Fibroblast of lung (primary cell): ENCODE data around the gene FUBP3. TPM values are rescaled to one million over a fixed set of nuclear protein-coding genes. Genes with fewer than 3 reads are reported as not detected.

Experiments
- DNase-seq, 2 donors: peaks; one replicate each; pipeline versions ENCODE4 v3.0.0 to v3.0.0-alpha.2; 2010; ENCODE audit warnings: low read depth in 2 of 2
- H2AFZ ChIP-seq: 2 replicates; pipeline ENCODE4 v1.5.1; 2012; ENCODE audit warnings: low read length, control low read depth, inconsistent platforms
- H3K27ac ChIP-seq: 2 replicates; pipeline ENCODE4 v1.5.1; 2011; ENCODE audit warnings: low read length, control low read depth; ENCODE audit not compliant: insufficient read depth
- H3K27me3 ChIP-seq: 2 replicates; pipeline ENCODE4 v1.5.1; 2011; ENCODE audit warnings: mild to moderate bottlenecking, low read length; ENCODE audit not compliant: control insufficient read depth, insufficient read depth
- H3K36me3 ChIP-seq: 2 replicates; pipeline ENCODE4 v1.5.1; 2011; ENCODE audit warnings: low read length; ENCODE audit not compliant: control insufficient read depth, insufficient read depth
- H3K4me1 ChIP-seq: 2 replicates; pipeline ENCODE4 v1.5.1; 2011; ENCODE audit warnings: low read length; ENCODE audit not compliant: control insufficient read depth, insufficient read depth; ENCODE audit errors: extremely low read depth
- H3K4me2 ChIP-seq: 2 replicates; pipeline ENCODE4 v1.5.1; 2011; ENCODE audit warnings: low read length, control low read depth; ENCODE audit not compliant: insufficient read depth; ENCODE audit errors: extremely low read depth
- H3K4me3 ChIP-seq, 4 experiments: fragments of 200-600 bp in 1 of 4; sonication (generic) in 1 of 4; replicated peaks in 1 of 4; 2 replicates each; pipeline ENCODE4 v1.5.1; 2011 to 2016; ENCODE audit warnings: low read length in 4 of 4, low read depth in 3 of 4, mild to moderate bottlenecking in 3 of 4, control low read depth in 2 of 4, inconsistent platforms in 1 of 4, mixed read lengths in 1 of 4; ENCODE audit not compliant: insufficient read depth in 1 of 4; ENCODE audit errors: control extremely low read depth in 1 of 4
- H3K79me2 ChIP-seq: 2 replicates; pipeline ENCODE4 v1.5.1; 2012; ENCODE audit warnings: mild to moderate bottlenecking, low read length, inconsistent platforms; ENCODE audit not compliant: control insufficient read depth, insufficient read depth
- H3K9ac ChIP-seq: 2 replicates; pipeline ENCODE4 v1.5.1; 2011; ENCODE audit warnings: mild to moderate bottlenecking, low read length, control low read depth; ENCODE audit not compliant: insufficient read depth
- H3K9me3 ChIP-seq: 2 replicates; pipeline ENCODE4 v1.5.1; 2012; ENCODE audit warnings: low read depth, low read length; ENCODE audit not compliant: control insufficient read depth, insufficient read depth
- H4K20me1 ChIP-seq: 2 replicates; pipeline ENCODE4 v1.5.1; 2011; ENCODE audit warnings: low read length; ENCODE audit not compliant: control insufficient read depth, insufficient read depth; ENCODE audit errors: extremely low read depth
- CTCF ChIP-seq, 2 donors: IDR thresholded peaks in 1 of 2; conservative IDR thresholded peaks in 1 of 2; 1 replicate in 1 of 2; 2 replicates in 1 of 2; pipeline ENCODE4 v1.5.1; 2011 to 2012; ENCODE audit warnings: low read length in 2 of 2, control low read depth in 1 of 2, inconsistent platforms in 1 of 2, low read depth in 1 of 2, mild to moderate bottlenecking in 1 of 2
- EZH2 ChIP-seq: IDR thresholded peaks from 2 replicates; pipeline ENCODE4 v1.5.1; 2012; ENCODE audit warnings: low read length, control low read depth, mild to moderate bottlenecking; ENCODE audit errors: missing control alignments
- polyA plus RNA-seq, 2 donors: library from polyadenylated mRNA; depleted of rRNA in 1 of 2; stranded (reverse) in 1 of 2; unstranded in 1 of 2; fragments of >200 nt; gene quantifications; 2 replicates each; pipeline ENCODE4 v1.2.1, GENCODE V29; 2011 to 2012; ENCODE audit warnings: missing spikeins in 1 of 2
- total RNA-seq: library from RNA; depleted of rRNA; stranded (reverse); fragments of >200 nt; gene quantifications from 2 replicates; pipeline ENCODE4 v1.2.1, GENCODE V29; 2014

Gene FUBP3
- total and polyA plus RNA-seq, 2 donors (not counting 1 experiment from before 2014, with no cell fraction given): 35.7 to 36.2 TPM

- peaks cover 2% of the 10 kb centered on the region for H3K27me3 ChIP-seq
- no peak overlapping the region for H3K27ac ChIP-seq
- peak overlapping the region; percentile 35 for H3K4me2 ChIP-seq
- H3K9me3 ChIP-seq: no peaks in the 10 kb centered on the region
- H2AFZ ChIP-seq: peak overlapping the region; percentile 47
- H4K20me1 ChIP-seq: no peaks in the 10 kb centered on the region
- no peak overlapping the region for H3K4me3 ChIP-seq
- H3K79me2 ChIP-seq: no peaks in the 10 kb centered on the region
- TF ChIP-seq CTCF (conservative IDR thresholded peaks at IDR 0.05 in 1 of 2, IDR thresholded peaks at IDR 0.05 in 1 of 2; ENCODE audit: low read depth in 1 of 2, low read length in 2 of 2): no peak
- peak; percentile 53 for TF ChIP-seq EZH2
- peaks cover 4% of the 10 kb centered on the region for H3K4me1 ChIP-seq
- H3K9ac ChIP-seq: no peak overlapping the region
- DNase-seq: peak; percentile 7 to 11
- H3K36me3 ChIP-seq: no peaks in the 10 kb centered on the region
These were observed 41.9 kb upstream of the FUBP3 start for GRCh38 chr9:130537346-130538050.

- Histone ChIP-seq H3K9ac (no peak overlapping the region), H3K79me2 (no peaks in the 10 kb centered on the region), H3K4me3 (no peak overlapping the region), H3K36me3 (no peaks in the 10 kb centered on the region), H2AFZ (no peak overlapping the region), H3K27ac (no peak overlapping the region), H3K4me2 (no peak overlapping the region), H3K9me3 (no peaks in the 10 kb centered on the region), H3K4me1 (peaks cover 4% of the 10 kb centered on the region), H4K20me1 (no peaks in the 10 kb centered on the region), H3K27me3 (peaks cover 2% of the 10 kb centered on the region)
- peak; percentile 67 to 83 for DNase-seq
- TF ChIP-seq CTCF (conservative IDR thresholded peaks at IDR 0.05 in 1 of 2, IDR thresholded peaks at IDR 0.05 in 1 of 2; ENCODE audit: low read depth in 1 of 2, low read length in 2 of 2) (no peak), EZH2 (no peak)
These were observed 39.8 kb upstream of the FUBP3 start for GRCh38 chr9:130539420-130540223.

GRCh38 chr9:130541533-130541932 is 37.8 kb upstream of the FUBP3 start:
- H3K9me3 ChIP-seq: no peaks in the 10 kb centered on the region
- H3K27ac ChIP-seq: no peak overlapping the region
- H3K4me2 ChIP-seq: no peak overlapping the region
- no peak for DNase-seq
- no peak overlapping the region for H3K4me3 ChIP-seq
- H3K36me3 ChIP-seq: no peaks in the 10 kb centered on the region
- H4K20me1 ChIP-seq: no peaks in the 10 kb centered on the region
- H3K4me1 ChIP-seq: peaks cover 2% of the 10 kb centered on the region
- H3K79me2 ChIP-seq: no peaks in the 10 kb centered on the region
- no peak for TF ChIP-seq CTCF (conservative IDR thresholded peaks at IDR 0.05 in 1 of 2, IDR thresholded peaks at IDR 0.05 in 1 of 2; ENCODE audit: low read depth in 1 of 2, low read length in 2 of 2)
- TF ChIP-seq EZH2: no peak
- no peak overlapping the region for H3K9ac ChIP-seq
- peaks cover 2% of the 10 kb centered on the region for H3K27me3 ChIP-seq
- no peak overlapping the region for H2AFZ ChIP-seq
